ENCODE measurements around the gene ZNF607. TPM values are rescaled to one million over a fixed set of nuclear protein-coding genes. Genes with fewer than 3 reads are reported as not detected.
A peak's percentile ranks its signal among the peaks of the same experiment; 100 is the strongest.

ZNF607 gene
- total RNA-seq, 1 donor from 2014 or later, result 18.9 TPM

- TF ChIP-seq, protein P1, sequence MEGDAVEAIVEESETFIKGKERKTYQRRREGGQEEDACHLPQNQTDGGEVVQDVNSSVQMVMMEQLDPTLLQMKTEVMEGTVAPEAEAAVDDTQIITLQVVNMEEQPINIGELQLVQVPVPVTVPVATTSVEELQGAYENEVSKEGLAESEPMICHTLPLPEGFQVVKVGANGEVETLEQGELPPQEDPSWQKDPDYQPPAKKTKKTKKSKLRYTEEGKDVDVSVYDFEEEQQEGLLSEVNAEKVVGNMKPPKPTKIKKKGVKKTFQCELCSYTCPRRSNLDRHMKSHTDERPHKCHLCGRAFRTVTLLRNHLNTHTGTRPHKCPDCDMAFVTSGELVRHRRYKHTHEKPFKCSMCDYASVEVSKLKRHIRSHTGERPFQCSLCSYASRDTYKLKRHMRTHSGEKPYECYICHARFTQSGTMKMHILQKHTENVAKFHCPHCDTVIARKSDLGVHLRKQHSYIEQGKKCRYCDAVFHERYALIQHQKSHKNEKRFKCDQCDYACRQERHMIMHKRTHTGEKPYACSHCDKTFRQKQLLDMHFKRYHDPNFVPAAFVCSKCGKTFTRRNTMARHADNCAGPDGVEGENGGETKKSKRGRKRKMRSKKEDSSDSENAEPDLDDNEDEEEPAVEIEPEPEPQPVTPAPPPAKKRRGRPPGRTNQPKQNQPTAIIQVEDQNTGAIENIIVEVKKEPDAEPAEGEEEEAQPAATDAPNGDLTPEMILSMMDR (conservative IDR thresholded peaks at IDR 0.05), result no peak
Observed at GRCh38 chr19:37655689-37656371, 63.7 kb downstream of the ZNF607 start.

GRCh38 chr19:37655301-37655688, 64.3 kb downstream of the ZNF607 start, which contains the start of gene ZFP30:
Gene ZFP30, minus strand, starts transcription at chr19:37655465. Its CDS starts 7,643 bp downstream, at chr19:37647822.
- no peaks in the 10 kb centered on the region for H3K27me3 Mint-ChIP-seq (ENCODE audit: low read depth)
- H3K4me1 Mint-ChIP-seq, result peaks cover 34% of the 10 kb centered on the region
- H3K27ac Mint-ChIP-seq (ENCODE audit: unreplicated experiment), result peak within 1 kb of the TSS; percentile 98
- peak; percentile 84 for DNase-seq (ENCODE audit: low read depth, low spot score)
- H3K4me3 Mint-ChIP-seq, result peak within 1 kb of the TSS; percentile 93
- peaks cover 34% of the 10 kb centered on the region for H3K36me3 Mint-ChIP-seq (ENCODE audit: low read depth)
- TF ChIP-seq, protein P1 (conservative IDR thresholded peaks at IDR 0.05), result no peak
- peaks cover 8% of the 10 kb centered on the region for H3K9me3 Mint-ChIP-seq

More at GRCh38 chr19:37655689-37656371, 63.7 kb downstream of the ZNF607 start:
- H3K27ac Mint-ChIP-seq (ENCODE audit: unreplicated experiment), result peak overlapping the region; percentile 98
- peak overlapping the region; percentile 93 for H3K4me3 Mint-ChIP-seq
- peak; percentile 71 for DNase-seq (ENCODE audit: low read depth, low spot score)
- peaks cover 34% of the 10 kb centered on the region for H3K36me3 Mint-ChIP-seq (ENCODE audit: low read depth)
- H3K4me1 Mint-ChIP-seq, result peaks cover 34% of the 10 kb centered on the region
- H3K9me3 Mint-ChIP-seq, result peaks cover 10% of the 10 kb centered on the region
- H3K27me3 Mint-ChIP-seq (ENCODE audit: low read depth), result no peaks in the 10 kb centered on the region

DNA sequence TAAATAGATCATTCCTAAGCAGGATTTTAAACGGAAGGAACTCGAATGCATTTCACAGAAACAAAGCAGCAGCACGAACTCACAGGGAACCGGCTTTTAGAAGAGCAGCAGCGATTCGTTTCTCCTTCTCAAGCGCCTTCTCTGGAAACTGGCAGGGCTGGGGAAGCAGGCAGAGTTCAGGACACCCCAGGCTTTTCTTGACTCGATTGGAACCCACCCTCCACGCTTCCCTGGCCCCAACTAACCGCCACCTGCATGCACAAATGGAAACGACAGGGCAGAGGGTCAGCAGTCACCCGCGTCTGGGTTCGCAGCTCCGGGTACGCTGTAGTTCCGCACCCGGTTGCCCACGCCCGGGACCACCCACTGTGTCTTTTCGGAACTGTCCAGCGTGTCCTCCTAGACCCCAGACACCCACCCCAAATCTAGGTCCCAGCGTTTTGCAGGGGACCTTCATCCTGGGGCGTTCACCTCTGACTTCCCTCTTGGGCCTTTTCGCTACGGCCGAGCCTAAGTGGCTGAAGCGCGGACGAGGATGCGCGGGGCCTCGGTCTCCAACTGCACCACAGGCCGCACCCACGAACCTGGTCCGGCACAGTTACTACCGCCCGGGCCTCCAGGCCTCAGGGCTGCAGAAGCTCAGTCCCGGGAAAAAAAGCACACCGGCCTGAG, 64.8 kb downstream of the ZNF607 start:
- DNase-seq (ENCODE audit: low read depth, low spot score), result no peak
- TF ChIP-seq, protein P1 (conservative IDR thresholded peaks at IDR 0.05), result no peak
- peaks cover 8% of the 10 kb centered on the region for H3K9me3 Mint-ChIP-seq
- peak overlapping the region; percentile 93 for H3K4me3 Mint-ChIP-seq
- H3K36me3 Mint-ChIP-seq (ENCODE audit: low read depth), result peaks cover 38% of the 10 kb centered on the region
- peak overlapping the region; percentile 98 for H3K27ac Mint-ChIP-seq (ENCODE audit: unreplicated experiment)
- H3K27me3 Mint-ChIP-seq (ENCODE audit: low read depth), result no peaks in the 10 kb centered on the region
- H3K4me1 Mint-ChIP-seq, result peaks cover 34% of the 10 kb centered on the region

DNA sequence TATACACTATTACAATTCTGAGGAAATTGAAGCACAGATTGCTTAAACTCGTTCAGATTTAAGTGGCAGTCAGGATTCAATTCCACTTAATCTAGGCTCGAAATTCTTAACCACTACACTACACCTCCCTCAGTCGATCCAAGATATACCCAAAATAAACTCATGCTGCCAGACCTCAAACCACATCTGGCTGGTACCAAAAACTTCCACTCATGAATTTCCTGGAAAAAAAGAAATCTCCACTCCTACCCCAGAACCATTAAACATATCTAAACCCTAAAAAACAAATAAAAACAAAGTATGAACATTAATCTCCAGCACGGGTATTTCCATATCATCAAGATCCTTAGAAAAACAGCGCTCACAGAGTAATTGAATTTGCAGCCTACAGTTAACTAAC, 65.4 kb downstream of the ZNF607 start:
- no peaks in the 10 kb centered on the region for H3K27me3 Mint-ChIP-seq (ENCODE audit: low read depth)
- peaks cover 8% of the 10 kb centered on the region for H3K9me3 Mint-ChIP-seq
- no peak for DNase-seq (ENCODE audit: low read depth, low spot score)
- peak overlapping the region; percentile 93 for H3K4me3 Mint-ChIP-seq
- peaks cover 34% of the 10 kb centered on the region for H3K4me1 Mint-ChIP-seq
- peak overlapping the region; percentile 98 for H3K27ac Mint-ChIP-seq (ENCODE audit: unreplicated experiment)
- TF ChIP-seq, protein P1 (conservative IDR thresholded peaks at IDR 0.05), result no peak
- peaks cover 40% of the 10 kb centered on the region for H3K36me3 Mint-ChIP-seq (ENCODE audit: low read depth)

Other genes with a start within 250 kb of the ZNF607 start
- gene ZNF793, start 212.8 kb downstream of the ZNF607 start, total RNA-seq, result 17.7 and 18.1 TPM in 2 replicates
- 5.3 and 6.2 TPM in 2 replicates for gene ZNF571, start 125.0 kb downstream of the ZNF607 start, total RNA-seq
- gene ZNF540, start 124.9 kb downstream of the ZNF607 start, total RNA-seq, result 1.0 and 1.3 TPM in 2 replicates
- gene ZFP30, start 64.3 kb downstream of the ZNF607 start, total RNA-seq, result 31.8 TPM in 2 replicates
- gene ZNF573, start 59.8 kb upstream of the ZNF607 start, total RNA-seq, result 16.1 and 16.7 TPM in 2 replicates
- not detected in 2 replicates for gene WDR87, start 186.8 kb upstream of the ZNF607 start, total RNA-seq
- gene SIPA1L3, start 187.4 kb upstream of the ZNF607 start, total RNA-seq, result 41.2 and 44.0 TPM in 2 replicates